Activated B cell treated with CpG ODN at 0.5 μM for 24 hours (primary cell): ENCODE results near the gene SLC13A3. TPM values are rescaled to one million over a fixed set of nuclear protein-coding genes. Genes with fewer than 3 reads are reported as not detected.

ENCODE experiments used
- ATAC-seq: fragments of 200-7000 bp; cut with Tn5 transposase; one replicate; pipeline ENCODE4 v1.10.0; 2021; ENCODE audit warnings: low read depth, mild to moderate bottlenecking, moderate library complexity
- CTCF ChIA-PET: fragments of 350-600 bp; sonication (Branson Sonifier 250); formaldehyde crosslinking; loops from one replicate; lab custom pipeline; 2021; ENCODE audit warnings: antibody characterized with exemption; lab: Charles Lee
- POLR2A ChIA-PET: fragments of 350-600 bp; sonication (Branson Sonifier 250); formaldehyde crosslinking; loops from one replicate; lab custom pipeline; 2021; ENCODE audit warnings: antibody characterized with exemption; lab: Charles Lee
- DNase-seq: peaks from one replicate; pipeline ENCODE4 v3.0.0; 2022
- H3K27ac Mint-ChIP-seq: one replicate; pipeline ENCODE4 v1.8.0; 2020; ENCODE audit warnings: mixed read lengths
- H3K27me3 Mint-ChIP-seq: one replicate; pipeline ENCODE4 v1.8.0; 2021; ENCODE audit warnings: mixed read lengths
- H3K36me3 Mint-ChIP-seq: one replicate; pipeline ENCODE4 v1.8.0; 2021; ENCODE audit warnings: low read depth, mixed read lengths
- H3K4me1 Mint-ChIP-seq: one replicate; pipeline ENCODE4 v1.8.0; 2021; ENCODE audit warnings: mixed read lengths
- H3K4me3 Mint-ChIP-seq: one replicate; pipeline ENCODE4 v1.8.0; 2020; ENCODE audit warnings: mild to moderate bottlenecking, mixed read lengths
- H3K9me3 Mint-ChIP-seq: one replicate; pipeline ENCODE4 v1.8.0; 2020; ENCODE audit warnings: mixed read lengths
- intact Hi-C: fragments of 100-400 bp; cut with micrococcal nuclease; formaldehyde crosslinking; loops from one replicate; pipeline ENCODE4 v1.15.1; 2024
- total RNA-seq: library from RNA; stranded (reverse); gene quantifications from 2 replicates; pipeline ENCODE4 v1.2.3, GENCODE V29; 2022
- TF ChIP-seq, protein P1 (sequence below): fragments of 200-600 bp; IDR thresholded peaks from one replicate; pipeline ENCODE4 v1.8.0; 2022; ENCODE audit warnings: antibody characterized with exemption, mild to moderate bottlenecking

SLC13A3 gene
- total RNA-seq, 1 donor from 2014 or later, result 0.47 TPM

GRCh38 chr20:46549188-46549972, 101.9 kb downstream of the SLC13A3 start:
- Mint-ChIP-seq H3K4me1 (peaks cover 42% of the 10 kb centered on the region), H3K36me3 (no peaks in the 10 kb centered on the region), H3K27ac (no peak overlapping the region), H3K27me3 (no peaks in the 10 kb centered on the region), H3K4me3 (no peak overlapping the region), H3K9me3 (no peaks in the 10 kb centered on the region)
- CTCF ChIA-PET, result no interaction called here
- TF ChIP-seq, protein P1, sequence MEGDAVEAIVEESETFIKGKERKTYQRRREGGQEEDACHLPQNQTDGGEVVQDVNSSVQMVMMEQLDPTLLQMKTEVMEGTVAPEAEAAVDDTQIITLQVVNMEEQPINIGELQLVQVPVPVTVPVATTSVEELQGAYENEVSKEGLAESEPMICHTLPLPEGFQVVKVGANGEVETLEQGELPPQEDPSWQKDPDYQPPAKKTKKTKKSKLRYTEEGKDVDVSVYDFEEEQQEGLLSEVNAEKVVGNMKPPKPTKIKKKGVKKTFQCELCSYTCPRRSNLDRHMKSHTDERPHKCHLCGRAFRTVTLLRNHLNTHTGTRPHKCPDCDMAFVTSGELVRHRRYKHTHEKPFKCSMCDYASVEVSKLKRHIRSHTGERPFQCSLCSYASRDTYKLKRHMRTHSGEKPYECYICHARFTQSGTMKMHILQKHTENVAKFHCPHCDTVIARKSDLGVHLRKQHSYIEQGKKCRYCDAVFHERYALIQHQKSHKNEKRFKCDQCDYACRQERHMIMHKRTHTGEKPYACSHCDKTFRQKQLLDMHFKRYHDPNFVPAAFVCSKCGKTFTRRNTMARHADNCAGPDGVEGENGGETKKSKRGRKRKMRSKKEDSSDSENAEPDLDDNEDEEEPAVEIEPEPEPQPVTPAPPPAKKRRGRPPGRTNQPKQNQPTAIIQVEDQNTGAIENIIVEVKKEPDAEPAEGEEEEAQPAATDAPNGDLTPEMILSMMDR, result no peak
- ATAC-seq, result no peak
- intact Hi-C loops, result no loop called here
- DNase-seq, result no peak
- POLR2A ChIA-PET, result no interaction called here

- ATAC-seq, result no peak
- H3K9me3 Mint-ChIP-seq, result no peaks in the 10 kb centered on the region
Observed at GRCh38 chr20:46548688-46549087, 102.6 kb downstream of the SLC13A3 start.

DNA sequence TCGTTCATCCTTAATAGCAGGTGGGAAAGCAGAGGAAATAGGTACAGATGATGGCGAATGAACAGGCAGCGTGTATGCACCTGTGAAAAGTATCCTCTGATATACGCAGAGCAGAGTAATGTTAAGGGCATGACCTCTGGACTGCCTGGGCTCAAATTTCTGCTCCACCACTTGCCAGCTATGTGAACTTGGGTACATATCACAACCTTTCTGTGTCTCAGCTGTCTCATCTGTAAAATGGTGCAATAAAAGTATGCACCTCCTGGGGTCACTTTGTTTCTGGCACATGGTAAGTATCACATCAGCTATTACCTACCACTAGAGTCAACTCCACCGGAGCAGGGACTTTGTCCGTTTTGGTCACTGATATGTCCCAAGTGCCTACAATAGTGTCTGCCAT, 103.3 kb downstream of the SLC13A3 start:
- ChIA-PET POLR2A (no interaction called here), CTCF (no interaction called here)
- intact Hi-C loops, result no loop called here
- H3K4me3 Mint-ChIP-seq, result no peak overlapping the region
- no peaks in the 10 kb centered on the region for H3K36me3 Mint-ChIP-seq
- H3K4me1 Mint-ChIP-seq, result peaks cover 32% of the 10 kb centered on the region
- TF ChIP-seq, protein P1, result no peak
- H3K27ac Mint-ChIP-seq, result no peak overlapping the region
- ATAC-seq, result no peak
- H3K9me3 Mint-ChIP-seq, result no peaks in the 10 kb centered on the region
- DNase-seq, result no peak
- no peaks in the 10 kb centered on the region for H3K27me3 Mint-ChIP-seq

More at GRCh38 chr20:46548688-46549087, 102.6 kb downstream of the SLC13A3 start:
- no peak overlapping the region for H3K27ac Mint-ChIP-seq
- H3K4me3 Mint-ChIP-seq, result no peak overlapping the region
- no peak for DNase-seq
- H3K4me1 Mint-ChIP-seq, result peaks cover 38% of the 10 kb centered on the region
- intact Hi-C loops, result no loop called here
- CTCF ChIA-PET, result no interaction called here
- TF ChIP-seq, protein P1, result no peak
- H3K36me3 Mint-ChIP-seq, result no peaks in the 10 kb centered on the region
- no peaks in the 10 kb centered on the region for H3K27me3 Mint-ChIP-seq
- POLR2A ChIA-PET, result no interaction called here

- no peak overlapping the region for H3K4me3 Mint-ChIP-seq
- H3K36me3 Mint-ChIP-seq, result no peaks in the 10 kb centered on the region
- no peaks in the 10 kb centered on the region for H3K27me3 Mint-ChIP-seq
- DNase-seq (no peak), ATAC-seq (no peak)
- intact Hi-C loops, result no loop called here
- POLR2A ChIA-PET, result no interaction called here
- no peaks in the 10 kb centered on the region for H3K9me3 Mint-ChIP-seq
- peaks cover 22% of the 10 kb centered on the region for H3K4me1 Mint-ChIP-seq
- TF ChIP-seq, protein P1, result no peak
- CTCF ChIA-PET, result no interaction called here
- no peak overlapping the region for H3K27ac Mint-ChIP-seq
Observed at GRCh38 chr20:46546936-46547335, 104.3 kb downstream of the SLC13A3 start.

- CTCF ChIA-PET, result no interaction called here
- TF ChIP-seq, protein P1, result no peak
- intact Hi-C loops, result no loop called here
- no peak overlapping the region for H3K4me3 Mint-ChIP-seq
- ATAC-seq (no peak), DNase-seq (no peak)
- no peaks in the 10 kb centered on the region for H3K9me3 Mint-ChIP-seq
- POLR2A ChIA-PET, result no interaction called here
- no peak overlapping the region for H3K27ac Mint-ChIP-seq
- no peaks in the 10 kb centered on the region for H3K27me3 Mint-ChIP-seq
- peaks cover 16% of the 10 kb centered on the region for H3K4me1 Mint-ChIP-seq
- H3K36me3 Mint-ChIP-seq, result no peaks in the 10 kb centered on the region
Observed at GRCh38 chr20:46546298-46546697, 105.0 kb downstream of the SLC13A3 start.
